ENCODE measurements around the gene ERICH6. TPM values are rescaled to one million over a fixed set of nuclear protein-coding genes. Genes with fewer than 3 reads are reported as not detected.

ERICH6 gene
- total and polyA plus RNA-seq, 2 experiments from 2014 or later: 0.32 TPM; not detected in 1

DNA sequence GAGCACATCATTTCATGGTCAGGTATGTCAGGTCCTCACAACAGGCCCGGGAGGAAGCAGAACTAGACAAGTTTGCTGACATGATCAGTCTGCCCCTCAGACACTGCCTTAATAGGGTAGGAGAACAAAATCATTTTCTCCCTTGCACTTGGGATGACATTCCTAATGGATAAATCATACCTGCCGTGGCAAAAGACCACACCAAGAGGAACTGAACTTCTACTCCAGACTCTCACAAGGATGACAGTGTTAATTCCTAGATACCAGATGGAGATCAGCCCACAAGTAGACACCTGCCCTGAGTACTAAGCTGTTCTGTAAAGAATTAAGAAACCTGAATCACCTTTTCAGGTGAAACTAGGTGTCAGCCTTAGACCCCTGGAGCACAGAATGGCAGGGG is 39.8 kb upstream of the ERICH6 start (continued):
- TF ChIP-seq, protein P1, sequence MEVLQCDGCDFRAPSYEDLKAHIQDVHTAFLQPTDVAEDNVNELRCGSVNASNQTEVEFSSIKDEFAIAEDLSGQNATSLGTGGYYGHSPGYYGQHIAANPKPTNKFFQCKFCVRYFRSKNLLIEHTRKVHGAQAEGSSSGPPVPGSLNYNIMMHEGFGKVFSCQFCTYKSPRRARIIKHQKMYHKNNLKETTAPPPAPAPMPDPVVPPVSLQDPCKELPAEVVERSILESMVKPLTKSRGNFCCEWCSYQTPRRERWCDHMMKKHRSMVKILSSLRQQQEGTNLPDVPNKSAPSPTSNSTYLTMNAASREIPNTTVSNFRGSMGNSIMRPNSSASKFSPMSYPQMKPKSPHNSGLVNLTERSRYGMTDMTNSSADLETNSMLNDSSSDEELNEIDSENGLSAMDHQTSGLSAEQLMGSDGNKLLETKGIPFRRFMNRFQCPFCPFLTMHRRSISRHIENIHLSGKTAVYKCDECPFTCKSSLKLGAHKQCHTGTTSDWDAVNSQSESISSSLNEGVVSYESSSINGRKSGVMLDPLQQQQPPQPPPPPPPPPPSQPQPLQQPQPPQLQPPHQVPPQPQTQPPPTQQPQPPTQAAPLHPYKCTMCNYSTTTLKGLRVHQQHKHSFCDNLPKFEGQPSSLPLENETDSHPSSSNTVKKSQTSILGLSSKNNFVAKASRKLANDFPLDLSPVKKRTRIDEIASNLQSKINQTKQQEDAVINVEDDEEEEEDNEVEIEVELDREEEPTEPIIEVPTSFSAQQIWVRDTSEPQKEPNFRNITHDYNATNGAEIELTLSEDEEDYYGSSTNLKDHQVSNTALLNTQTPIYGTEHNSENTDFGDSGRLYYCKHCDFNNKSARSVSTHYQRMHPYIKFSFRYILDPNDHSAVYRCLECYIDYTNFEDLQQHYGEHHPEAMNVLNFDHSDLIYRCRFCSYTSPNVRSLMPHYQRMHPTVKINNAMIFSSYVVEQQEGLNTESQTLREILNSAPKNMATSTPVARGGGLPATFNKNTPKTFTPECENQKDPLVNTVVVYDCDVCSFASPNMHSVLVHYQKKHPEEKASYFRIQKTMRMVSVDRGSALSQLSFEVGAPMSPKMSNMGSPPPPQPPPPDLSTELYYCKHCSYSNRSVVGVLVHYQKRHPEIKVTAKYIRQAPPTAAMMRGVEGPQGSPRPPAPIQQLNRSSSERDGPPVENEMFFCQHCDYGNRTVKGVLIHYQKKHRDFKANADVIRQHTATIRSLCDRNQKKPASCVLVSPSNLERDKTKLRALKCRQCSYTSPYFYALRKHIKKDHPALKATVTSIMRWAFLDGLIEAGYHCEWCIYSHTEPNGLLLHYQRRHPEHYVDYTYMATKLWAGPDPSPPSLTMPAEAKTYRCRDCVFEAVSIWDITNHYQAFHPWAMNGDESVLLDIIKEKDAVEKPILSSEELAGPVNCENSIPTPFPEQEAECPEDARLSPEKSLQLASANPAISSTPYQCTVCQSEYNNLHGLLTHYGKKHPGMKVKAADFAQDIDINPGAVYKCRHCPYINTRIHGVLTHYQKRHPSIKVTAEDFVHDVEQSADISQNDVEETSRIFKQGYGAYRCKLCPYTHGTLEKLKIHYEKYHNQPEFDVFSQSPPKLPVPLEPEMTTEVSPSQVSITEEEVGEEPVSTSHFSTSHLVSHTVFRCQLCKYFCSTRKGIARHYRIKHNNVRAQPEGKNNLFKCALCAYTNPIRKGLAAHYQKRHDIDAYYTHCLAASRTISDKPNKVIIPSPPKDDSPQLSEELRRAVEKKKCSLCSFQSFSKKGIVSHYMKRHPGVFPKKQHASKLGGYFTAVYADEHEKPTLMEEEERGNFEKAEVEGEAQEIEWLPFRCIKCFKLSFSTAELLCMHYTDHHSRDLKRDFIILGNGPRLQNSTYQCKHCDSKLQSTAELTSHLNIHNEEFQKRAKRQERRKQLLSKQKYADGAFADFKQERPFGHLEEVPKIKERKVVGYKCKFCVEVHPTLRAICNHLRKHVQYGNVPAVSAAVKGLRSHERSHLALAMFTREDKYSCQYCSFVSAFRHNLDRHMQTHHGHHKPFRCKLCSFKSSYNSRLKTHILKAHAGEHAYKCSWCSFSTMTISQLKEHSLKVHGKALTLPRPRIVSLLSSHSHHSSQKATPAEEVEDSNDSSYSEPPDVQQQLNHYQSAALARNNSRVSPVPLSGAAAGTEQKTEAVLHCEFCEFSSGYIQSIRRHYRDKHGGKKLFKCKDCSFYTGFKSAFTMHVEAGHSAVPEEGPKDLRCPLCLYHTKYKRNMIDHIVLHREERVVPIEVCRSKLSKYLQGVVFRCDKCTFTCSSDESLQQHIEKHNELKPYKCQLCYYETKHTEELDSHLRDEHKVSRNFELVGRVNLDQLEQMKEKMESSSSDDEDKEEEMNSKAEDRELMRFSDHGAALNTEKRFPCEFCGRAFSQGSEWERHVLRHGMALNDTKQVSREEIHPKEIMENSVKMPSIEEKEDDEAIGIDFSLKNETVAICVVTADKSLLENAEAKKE (CRISPR knock-in tag; IDR thresholded peaks at IDR 0.05): no peak
- TF ChIP-seq, protein P2, sequence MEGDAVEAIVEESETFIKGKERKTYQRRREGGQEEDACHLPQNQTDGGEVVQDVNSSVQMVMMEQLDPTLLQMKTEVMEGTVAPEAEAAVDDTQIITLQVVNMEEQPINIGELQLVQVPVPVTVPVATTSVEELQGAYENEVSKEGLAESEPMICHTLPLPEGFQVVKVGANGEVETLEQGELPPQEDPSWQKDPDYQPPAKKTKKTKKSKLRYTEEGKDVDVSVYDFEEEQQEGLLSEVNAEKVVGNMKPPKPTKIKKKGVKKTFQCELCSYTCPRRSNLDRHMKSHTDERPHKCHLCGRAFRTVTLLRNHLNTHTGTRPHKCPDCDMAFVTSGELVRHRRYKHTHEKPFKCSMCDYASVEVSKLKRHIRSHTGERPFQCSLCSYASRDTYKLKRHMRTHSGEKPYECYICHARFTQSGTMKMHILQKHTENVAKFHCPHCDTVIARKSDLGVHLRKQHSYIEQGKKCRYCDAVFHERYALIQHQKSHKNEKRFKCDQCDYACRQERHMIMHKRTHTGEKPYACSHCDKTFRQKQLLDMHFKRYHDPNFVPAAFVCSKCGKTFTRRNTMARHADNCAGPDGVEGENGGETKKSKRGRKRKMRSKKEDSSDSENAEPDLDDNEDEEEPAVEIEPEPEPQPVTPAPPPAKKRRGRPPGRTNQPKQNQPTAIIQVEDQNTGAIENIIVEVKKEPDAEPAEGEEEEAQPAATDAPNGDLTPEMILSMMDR (conservative IDR thresholded peaks at IDR 0.05; ENCODE audit: low read depth in 2 of 2): no peak

DNA sequence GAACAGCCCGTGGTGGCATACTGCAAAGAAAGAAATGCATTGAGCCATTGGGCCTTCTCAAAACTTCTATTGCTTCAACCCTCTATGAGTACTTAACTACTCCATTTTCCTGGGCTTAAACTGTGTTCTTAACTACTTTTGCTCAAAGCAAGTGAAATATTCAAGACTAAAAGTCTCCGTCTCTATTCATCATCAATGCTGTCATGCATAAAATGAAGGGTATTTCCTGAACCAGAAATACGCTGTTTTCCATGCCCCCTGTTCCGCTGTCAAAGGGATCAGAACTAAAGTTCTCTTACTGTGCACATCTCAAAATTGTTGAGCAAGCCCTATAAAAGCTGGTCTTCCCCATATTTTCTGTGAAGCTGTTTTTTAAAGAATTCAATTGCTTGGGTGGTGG is 39.0 kb upstream of the ERICH6 start:
- no peak for ATAC-seq
- Histone ChIP-seq H3K27ac (ENCODE audit: low read depth) (no peak overlapping the region), H2AFZ (no peak overlapping the region), H3F3A (replicated peaks; ENCODE audit: low read depth) (no peaks in the 10 kb centered on the region), H3K4me3 (no peak overlapping the region), H3K27me3 (ENCODE audit: insufficient read depth) (no peaks in the 10 kb centered on the region), H3K79me2 (replicated peaks; ENCODE audit: insufficient read depth) (peaks cover 3% of the 10 kb centered on the region), H3K9me2 (ENCODE audit: insufficient read depth) (no peaks in the 10 kb centered on the region), H3K4me1 (ENCODE audit: insufficient read depth) (no peaks in the 10 kb centered on the region), H3K36me3 (ENCODE audit: insufficient read depth) (no peaks in the 10 kb centered on the region), H3K4me2 (no peak overlapping the region), H4K20me1 (replicated peaks; ENCODE audit: insufficient read depth) (no peaks in the 10 kb centered on the region)
- Mint-ChIP-seq H3K4me1 (peaks cover 9% of the 10 kb centered on the region; the same call in 2 of the 3 replicates), H3K27me3 (ENCODE audit: insufficient read depth, low read depth, poor library complexity) (no peaks in the 10 kb centered on the region), H3K36me3 (ENCODE audit: low read depth) (no peaks in the 10 kb centered on the region), H3K27ac (no peak overlapping the region), H3K9me3 (no peaks in the 10 kb centered on the region), H3K4me3 (no peak overlapping the region)
- TF ChIP-seq EZH2phosphoT487 (IDR thresholded peaks at IDR 0.05; ENCODE audit: unreplicated experiment): no peak
- TF ChIP-seq EZH2 (IDR thresholded peaks at IDR 0.05; ENCODE audit: low read depth, unreplicated experiment): no peak
- TF ChIP-seq ZNF114 (CRISPR knock-in tag; IDR thresholded peaks at IDR 0.05): no peak
- TF ChIP-seq, protein P3, sequence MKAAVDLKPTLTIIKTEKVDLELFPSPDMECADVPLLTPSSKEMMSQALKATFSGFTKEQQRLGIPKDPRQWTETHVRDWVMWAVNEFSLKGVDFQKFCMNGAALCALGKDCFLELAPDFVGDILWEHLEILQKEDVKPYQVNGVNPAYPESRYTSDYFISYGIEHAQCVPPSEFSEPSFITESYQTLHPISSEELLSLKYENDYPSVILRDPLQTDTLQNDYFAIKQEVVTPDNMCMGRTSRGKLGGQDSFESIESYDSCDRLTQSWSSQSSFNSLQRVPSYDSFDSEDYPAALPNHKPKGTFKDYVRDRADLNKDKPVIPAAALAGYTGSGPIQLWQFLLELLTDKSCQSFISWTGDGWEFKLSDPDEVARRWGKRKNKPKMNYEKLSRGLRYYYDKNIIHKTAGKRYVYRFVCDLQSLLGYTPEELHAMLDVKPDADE (IDR thresholded peaks at IDR 0.05): no peak
- no peak for TF ChIP-seq ZNF331 (CRISPR knock-in tag; IDR thresholded peaks at IDR 0.05; ENCODE audit: low read depth)
- TF ChIP-seq, protein P4, sequence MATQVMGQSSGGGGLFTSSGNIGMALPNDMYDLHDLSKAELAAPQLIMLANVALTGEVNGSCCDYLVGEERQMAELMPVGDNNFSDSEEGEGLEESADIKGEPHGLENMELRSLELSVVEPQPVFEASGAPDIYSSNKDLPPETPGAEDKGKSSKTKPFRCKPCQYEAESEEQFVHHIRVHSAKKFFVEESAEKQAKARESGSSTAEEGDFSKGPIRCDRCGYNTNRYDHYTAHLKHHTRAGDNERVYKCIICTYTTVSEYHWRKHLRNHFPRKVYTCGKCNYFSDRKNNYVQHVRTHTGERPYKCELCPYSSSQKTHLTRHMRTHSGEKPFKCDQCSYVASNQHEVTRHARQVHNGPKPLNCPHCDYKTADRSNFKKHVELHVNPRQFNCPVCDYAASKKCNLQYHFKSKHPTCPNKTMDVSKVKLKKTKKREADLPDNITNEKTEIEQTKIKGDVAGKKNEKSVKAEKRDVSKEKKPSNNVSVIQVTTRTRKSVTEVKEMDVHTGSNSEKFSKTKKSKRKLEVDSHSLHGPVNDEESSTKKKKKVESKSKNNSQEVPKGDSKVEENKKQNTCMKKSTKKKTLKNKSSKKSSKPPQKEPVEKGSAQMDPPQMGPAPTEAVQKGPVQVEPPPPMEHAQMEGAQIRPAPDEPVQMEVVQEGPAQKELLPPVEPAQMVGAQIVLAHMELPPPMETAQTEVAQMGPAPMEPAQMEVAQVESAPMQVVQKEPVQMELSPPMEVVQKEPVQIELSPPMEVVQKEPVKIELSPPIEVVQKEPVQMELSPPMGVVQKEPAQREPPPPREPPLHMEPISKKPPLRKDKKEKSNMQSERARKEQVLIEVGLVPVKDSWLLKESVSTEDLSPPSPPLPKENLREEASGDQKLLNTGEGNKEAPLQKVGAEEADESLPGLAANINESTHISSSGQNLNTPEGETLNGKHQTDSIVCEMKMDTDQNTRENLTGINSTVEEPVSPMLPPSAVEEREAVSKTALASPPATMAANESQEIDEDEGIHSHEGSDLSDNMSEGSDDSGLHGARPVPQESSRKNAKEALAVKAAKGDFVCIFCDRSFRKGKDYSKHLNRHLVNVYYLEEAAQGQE (IDR thresholded peaks at IDR 0.05; ENCODE audit: unreplicated experiment): no peak
- DNase-seq (ENCODE audit: low spot score): no peak
